ENCODE results near the gene CAMSAP2.

Gene CAMSAP2

DNA sequence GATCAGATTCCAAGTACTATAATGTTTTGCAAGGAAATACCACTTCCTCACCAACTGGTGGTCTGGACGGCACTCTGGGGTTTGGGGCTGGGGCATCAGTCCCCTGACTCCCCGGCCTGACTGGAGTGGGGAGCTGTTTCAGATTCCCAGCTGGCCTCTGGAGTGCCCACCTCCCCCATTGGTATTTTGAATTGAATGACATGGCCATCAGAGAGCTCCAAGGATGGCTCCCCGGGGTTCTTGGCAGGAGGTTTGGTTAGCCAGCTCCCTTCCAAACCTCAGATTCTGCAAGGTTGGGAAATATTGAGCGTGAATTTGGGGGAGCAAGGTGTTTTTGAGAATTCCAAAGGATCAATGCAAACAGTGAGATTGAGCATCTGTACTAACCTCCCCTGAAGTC lies 153.9 kb downstream of the CAMSAP2 start:
- Histone ChIP-seq H3K4me3 (ENCODE audit: low read depth, low read length, poor library complexity, severe bottlenecking) (no peak overlapping the region), H3K9ac (ENCODE audit: low read length) (no peak overlapping the region), H3K4me2 (ENCODE audit: low read length) (no peak overlapping the region), H2AFZ (ENCODE audit: low read length) (no peak overlapping the region), H4K20me1 (ENCODE audit: insufficient read depth, low read length) (no peaks in the 10 kb centered on the region), H3K36me3 (ENCODE audit: insufficient read depth, low read length) (no peaks in the 10 kb centered on the region), H3K79me2 (ENCODE audit: insufficient read depth, low read length) (no peaks in the 10 kb centered on the region), H3K9me2 (ENCODE audit: low read depth, low read length) (no peaks in the 10 kb centered on the region), H3K27ac (ENCODE audit: low read depth, low read length, poor library complexity, severe bottlenecking) (no peak overlapping the region), H3K4me1 (ENCODE audit: insufficient read depth, low read length, severe bottlenecking) (no peaks in the 10 kb centered on the region), H3F3A (ENCODE audit: insufficient read depth, low read length) (no peaks in the 10 kb centered on the region), H3K27me3 (ENCODE audit: insufficient read depth, low read length) (peaks cover 4% of the 10 kb centered on the region; the same call in 1 of the 2 replicates), H3K9me3 (ENCODE audit: low read length) (no peaks in the 10 kb centered on the region)
- TF ChIP-seq, protein P1, sequence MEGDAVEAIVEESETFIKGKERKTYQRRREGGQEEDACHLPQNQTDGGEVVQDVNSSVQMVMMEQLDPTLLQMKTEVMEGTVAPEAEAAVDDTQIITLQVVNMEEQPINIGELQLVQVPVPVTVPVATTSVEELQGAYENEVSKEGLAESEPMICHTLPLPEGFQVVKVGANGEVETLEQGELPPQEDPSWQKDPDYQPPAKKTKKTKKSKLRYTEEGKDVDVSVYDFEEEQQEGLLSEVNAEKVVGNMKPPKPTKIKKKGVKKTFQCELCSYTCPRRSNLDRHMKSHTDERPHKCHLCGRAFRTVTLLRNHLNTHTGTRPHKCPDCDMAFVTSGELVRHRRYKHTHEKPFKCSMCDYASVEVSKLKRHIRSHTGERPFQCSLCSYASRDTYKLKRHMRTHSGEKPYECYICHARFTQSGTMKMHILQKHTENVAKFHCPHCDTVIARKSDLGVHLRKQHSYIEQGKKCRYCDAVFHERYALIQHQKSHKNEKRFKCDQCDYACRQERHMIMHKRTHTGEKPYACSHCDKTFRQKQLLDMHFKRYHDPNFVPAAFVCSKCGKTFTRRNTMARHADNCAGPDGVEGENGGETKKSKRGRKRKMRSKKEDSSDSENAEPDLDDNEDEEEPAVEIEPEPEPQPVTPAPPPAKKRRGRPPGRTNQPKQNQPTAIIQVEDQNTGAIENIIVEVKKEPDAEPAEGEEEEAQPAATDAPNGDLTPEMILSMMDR (IDR thresholded peaks at IDR 0.05; ENCODE audit: low read length), result no peak
- TF ChIP-seq EZH2 (IDR thresholded peaks at IDR 0.05; ENCODE audit: borderline replicate concordance, low read length), result no peak

DNA sequence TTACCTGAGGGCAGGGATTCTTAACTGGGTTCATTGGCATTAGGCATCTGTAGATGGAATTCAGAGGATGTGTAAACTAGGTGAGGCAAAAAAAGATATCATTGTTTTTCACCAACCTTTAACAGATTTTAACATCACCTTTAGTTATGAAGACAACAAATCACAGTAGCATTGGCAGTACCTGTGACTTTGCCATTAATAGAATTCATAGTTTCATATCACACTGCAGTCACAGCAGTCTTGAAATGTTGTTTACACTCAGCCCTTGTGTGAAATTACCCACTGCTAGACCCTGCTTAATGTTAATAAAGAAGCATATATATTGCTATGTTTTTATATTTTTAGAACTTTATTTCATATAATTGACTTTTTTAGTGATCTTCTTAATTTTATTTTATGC lies 154.3 kb downstream of the CAMSAP2 start:
- no peaks in the 10 kb centered on the region for H3F3A ChIP-seq (ENCODE audit: insufficient read depth, low read length)
- TF ChIP-seq EZH2 (IDR thresholded peaks at IDR 0.05; ENCODE audit: borderline replicate concordance, low read length), result no peak
- TF ChIP-seq, protein P1 (IDR thresholded peaks at IDR 0.05; ENCODE audit: low read length), result no peak
- H3K9me3 ChIP-seq (ENCODE audit: low read length), result no peaks in the 10 kb centered on the region
- H3K9ac ChIP-seq (ENCODE audit: low read length), result no peak overlapping the region
- no peaks in the 10 kb centered on the region for H4K20me1 ChIP-seq (ENCODE audit: insufficient read depth, low read length)
- H3K27ac ChIP-seq (ENCODE audit: low read depth, low read length, poor library complexity, severe bottlenecking), result no peak overlapping the region
- H2AFZ ChIP-seq (ENCODE audit: low read length), result no peak overlapping the region
- H3K4me2 ChIP-seq (ENCODE audit: low read length), result no peak overlapping the region
- no peaks in the 10 kb centered on the region for H3K9me2 ChIP-seq (ENCODE audit: low read depth, low read length)
- H3K4me3 ChIP-seq (ENCODE audit: low read depth, low read length, poor library complexity, severe bottlenecking), result no peak overlapping the region
- no peaks in the 10 kb centered on the region for H3K79me2 ChIP-seq (ENCODE audit: insufficient read depth, low read length)
- H3K36me3 ChIP-seq (ENCODE audit: insufficient read depth, low read length), result no peaks in the 10 kb centered on the region
- peaks cover 4% of the 10 kb centered on the region; the same call in 1 of the 2 replicates for H3K27me3 ChIP-seq (ENCODE audit: insufficient read depth, low read length)
- no peaks in the 10 kb centered on the region for H3K4me1 ChIP-seq (ENCODE audit: insufficient read depth, low read length, severe bottlenecking)

DNA sequence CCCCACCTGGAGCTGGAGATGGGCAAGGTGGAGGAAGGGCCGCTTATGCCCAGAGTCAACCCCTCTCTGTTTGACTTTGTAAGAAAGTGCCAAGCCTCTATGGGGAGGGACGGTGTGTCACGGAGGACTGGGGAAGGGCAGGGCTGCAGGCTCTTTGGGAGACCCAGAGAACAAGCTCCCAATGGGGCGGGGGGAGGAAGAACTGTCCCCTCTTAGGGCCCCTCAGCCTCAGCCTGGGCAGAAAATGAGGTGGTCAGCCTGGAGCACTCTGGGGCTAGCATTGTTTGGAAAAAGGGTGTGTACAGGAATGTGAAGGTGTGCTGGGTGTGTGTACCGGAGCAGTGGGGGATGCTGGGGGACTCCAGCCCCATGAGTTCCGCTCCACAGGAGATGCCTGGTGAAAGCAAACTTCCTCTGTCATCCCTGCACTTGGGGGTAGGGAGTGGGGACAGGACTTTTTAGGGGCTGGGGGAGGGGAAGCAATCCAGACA lies 154.8 kb downstream of the CAMSAP2 start:
- H3K36me3 ChIP-seq (ENCODE audit: insufficient read depth, low read length), result no peaks in the 10 kb centered on the region
- no peaks in the 10 kb centered on the region for H4K20me1 ChIP-seq (ENCODE audit: insufficient read depth, low read length)
- H3K4me3 ChIP-seq (ENCODE audit: low read depth, low read length, poor library complexity, severe bottlenecking), result no peak overlapping the region
- no peak overlapping the region for H3K4me2 ChIP-seq (ENCODE audit: low read length)
- H3F3A ChIP-seq (ENCODE audit: insufficient read depth, low read length), result no peaks in the 10 kb centered on the region
- no peaks in the 10 kb centered on the region for H3K9me3 ChIP-seq (ENCODE audit: low read length)
- no peak for TF ChIP-seq EZH2 (IDR thresholded peaks at IDR 0.05; ENCODE audit: borderline replicate concordance, low read length)
- TF ChIP-seq, protein P1 (IDR thresholded peaks at IDR 0.05; ENCODE audit: low read length), result no peak
- no peak overlapping the region for H3K9ac ChIP-seq (ENCODE audit: low read length)
- no peak overlapping the region for H2AFZ ChIP-seq (ENCODE audit: low read length)
- H3K4me1 ChIP-seq (ENCODE audit: insufficient read depth, low read length, severe bottlenecking), result no peaks in the 10 kb centered on the region
- H3K27ac ChIP-seq (ENCODE audit: low read depth, low read length, poor library complexity, severe bottlenecking), result no peak overlapping the region
- no peaks in the 10 kb centered on the region for H3K9me2 ChIP-seq (ENCODE audit: low read depth, low read length)
- peaks cover 4% of the 10 kb centered on the region; the same call in 1 of the 2 replicates for H3K27me3 ChIP-seq (ENCODE audit: insufficient read depth, low read length)
- H3K79me2 ChIP-seq (ENCODE audit: insufficient read depth, low read length), result no peaks in the 10 kb centered on the region
